Nephron (organoid): ENCODE data around the gene GIMAP8.
A peak's percentile ranks its signal among the peaks of the same experiment; 100 is the strongest.

Source experiments
- H3K27ac Mint-ChIP-seq, 3 experiments: 2 replicates each; pipeline ENCODE4 v1.8.0; 2020; ENCODE audit warnings: mixed read lengths in 3 of 3, mild to moderate bottlenecking in 2 of 3, moderate library complexity in 1 of 3
- H3K27me3 Mint-ChIP-seq: 2 replicates; pipeline ENCODE4 v1.8.0; 2021; ENCODE audit warnings: low read depth, mild to moderate bottlenecking, moderate library complexity, mixed read lengths
- H3K36me3 Mint-ChIP-seq: 2 replicates; pipeline ENCODE4 v1.8.0; 2020; ENCODE audit warnings: low read depth, mixed read lengths
- H3K4me1 Mint-ChIP-seq: 2 replicates; pipeline ENCODE4 v1.8.0; 2020; ENCODE audit warnings: mixed read lengths
- H3K4me3 Mint-ChIP-seq, 3 experiments: 2 replicates each; pipeline ENCODE4 v1.8.0; 2020; ENCODE audit warnings: mild to moderate bottlenecking in 3 of 3, mixed read lengths in 3 of 3, moderate library complexity in 2 of 3
- H3K9me3 Mint-ChIP-seq: 2 replicates; pipeline ENCODE4 v1.8.0; 2020; ENCODE audit warnings: mixed read lengths
- TF ChIP-seq, protein P1 (sequence below), 3 experiments: fragments of 200-600 bp; sonication (generic); IDR thresholded peaks; one replicate each; pipeline ENCODE4 v1.5.0; 2021; ENCODE audit warnings: antibody characterized with exemption in 3 of 3; ENCODE audit not compliant: unreplicated experiment in 3 of 3

Gene GIMAP8

DNA sequence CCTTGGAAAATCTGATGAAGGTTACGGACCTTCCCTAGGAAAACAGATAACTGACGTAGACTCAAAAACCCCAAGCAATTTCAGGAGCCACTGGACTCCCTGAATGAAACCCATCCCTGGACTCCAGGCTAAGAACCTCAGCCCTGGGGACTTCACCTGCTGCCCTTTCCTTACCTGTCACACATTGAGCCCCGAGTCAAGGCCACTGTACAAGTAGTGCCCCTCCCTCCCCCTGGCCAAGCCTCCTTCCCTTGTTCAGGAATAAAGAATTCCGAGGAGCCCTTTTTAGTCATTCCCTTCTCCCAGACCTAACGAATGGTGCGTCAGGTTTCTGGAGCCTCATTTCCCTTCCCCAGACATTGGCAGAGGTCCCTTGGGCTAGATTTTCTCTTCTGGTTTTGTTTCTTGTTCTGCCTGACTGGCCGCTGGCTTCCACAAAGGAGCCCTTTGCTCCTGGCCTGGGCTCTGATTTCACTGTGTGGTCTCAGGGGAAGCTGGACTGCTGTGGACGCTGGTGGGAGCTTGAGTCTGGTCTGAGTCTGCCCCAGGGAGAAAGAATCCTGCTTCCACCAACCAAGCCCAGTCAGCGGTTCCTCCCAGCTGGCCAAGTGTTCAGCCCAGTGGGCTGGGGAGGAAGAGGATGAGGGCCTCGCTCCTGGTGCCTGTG, 39.6 kb upstream of the GIMAP8 start:
- H3K27ac Mint-ChIP-seq, result peak overlapping the region; percentile 90 to 95 (median 94)
- H3K4me3 Mint-ChIP-seq, result peak overlapping the region in 2 of 3 experiments; percentile 14 to 63
- TF ChIP-seq, protein P1, sequence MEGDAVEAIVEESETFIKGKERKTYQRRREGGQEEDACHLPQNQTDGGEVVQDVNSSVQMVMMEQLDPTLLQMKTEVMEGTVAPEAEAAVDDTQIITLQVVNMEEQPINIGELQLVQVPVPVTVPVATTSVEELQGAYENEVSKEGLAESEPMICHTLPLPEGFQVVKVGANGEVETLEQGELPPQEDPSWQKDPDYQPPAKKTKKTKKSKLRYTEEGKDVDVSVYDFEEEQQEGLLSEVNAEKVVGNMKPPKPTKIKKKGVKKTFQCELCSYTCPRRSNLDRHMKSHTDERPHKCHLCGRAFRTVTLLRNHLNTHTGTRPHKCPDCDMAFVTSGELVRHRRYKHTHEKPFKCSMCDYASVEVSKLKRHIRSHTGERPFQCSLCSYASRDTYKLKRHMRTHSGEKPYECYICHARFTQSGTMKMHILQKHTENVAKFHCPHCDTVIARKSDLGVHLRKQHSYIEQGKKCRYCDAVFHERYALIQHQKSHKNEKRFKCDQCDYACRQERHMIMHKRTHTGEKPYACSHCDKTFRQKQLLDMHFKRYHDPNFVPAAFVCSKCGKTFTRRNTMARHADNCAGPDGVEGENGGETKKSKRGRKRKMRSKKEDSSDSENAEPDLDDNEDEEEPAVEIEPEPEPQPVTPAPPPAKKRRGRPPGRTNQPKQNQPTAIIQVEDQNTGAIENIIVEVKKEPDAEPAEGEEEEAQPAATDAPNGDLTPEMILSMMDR (IDR thresholded peaks at IDR 0.05; ENCODE audit: unreplicated experiment in 3 of 3), result no peak
- H3K36me3 Mint-ChIP-seq, result peaks cover 15% of the 10 kb centered on the region
- H3K27me3 Mint-ChIP-seq, result peaks cover 4% of the 10 kb centered on the region
- H3K9me3 Mint-ChIP-seq, result no peaks in the 10 kb centered on the region
- H3K4me1 Mint-ChIP-seq, result peaks cover 18% of the 10 kb centered on the region

DNA sequence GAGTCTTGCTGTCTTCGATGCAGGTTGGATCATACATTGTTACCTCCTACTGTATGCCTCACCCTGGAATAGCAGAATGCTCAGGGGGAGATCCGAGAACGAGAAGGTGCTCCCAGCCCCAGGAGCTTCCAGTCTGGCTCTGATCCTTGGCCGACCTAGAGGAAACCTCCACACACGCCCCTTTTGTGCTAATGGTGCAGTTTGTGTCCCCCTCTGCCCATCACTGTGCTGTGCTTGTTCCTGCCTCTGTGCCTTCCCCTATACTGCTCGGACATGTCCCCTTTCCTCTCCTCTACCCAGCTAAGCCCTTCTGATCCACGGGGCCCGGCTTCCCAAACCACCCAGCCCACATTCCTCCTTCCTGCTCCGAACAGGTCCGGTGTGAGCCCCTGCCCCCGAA, 38.8 kb upstream of the GIMAP8 start:
- peaks cover 15% of the 10 kb centered on the region for H3K36me3 Mint-ChIP-seq

DNA sequence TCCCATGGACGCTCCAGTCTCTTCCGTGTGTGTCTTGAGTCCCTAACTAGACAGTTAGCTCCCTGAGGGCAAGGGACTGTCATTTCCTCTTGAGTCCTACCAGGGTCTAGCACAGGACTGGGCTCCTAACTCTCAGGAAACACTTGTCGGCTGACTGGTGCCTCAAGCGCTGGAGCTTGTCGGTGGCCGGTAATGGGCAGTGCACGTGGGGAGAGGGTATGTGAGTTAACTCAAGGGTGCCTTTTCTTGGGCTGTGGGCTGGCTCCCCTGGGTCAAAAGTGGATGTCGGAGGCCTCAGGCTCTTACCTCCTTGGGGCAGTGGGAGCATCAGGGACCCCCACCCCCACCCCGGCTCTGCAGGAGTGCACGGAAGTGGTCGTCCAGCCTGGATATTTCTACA, 38.4 kb upstream of the GIMAP8 start:
- H3K4me1 Mint-ChIP-seq, result peaks cover 9% of the 10 kb centered on the region
- TF ChIP-seq, protein P1 (IDR thresholded peaks at IDR 0.05; ENCODE audit: unreplicated experiment in 3 of 3), result no peak
- no peak overlapping the region for H3K4me3 Mint-ChIP-seq
- no peaks in the 10 kb centered on the region for H3K9me3 Mint-ChIP-seq
- peaks cover 14% of the 10 kb centered on the region for H3K36me3 Mint-ChIP-seq
- peaks cover 4% of the 10 kb centered on the region for H3K27me3 Mint-ChIP-seq
- H3K27ac Mint-ChIP-seq, result peak overlapping the region; percentile 90 to 95 (median 94)

More for the DNA sequence above, 38.8 kb upstream of the GIMAP8 start:
- peak overlapping the region; percentile 90 to 95 (median 94) for H3K27ac Mint-ChIP-seq
- H3K27me3 Mint-ChIP-seq, result peaks cover 4% of the 10 kb centered on the region
- no peak overlapping the region for H3K4me3 Mint-ChIP-seq
- TF ChIP-seq, protein P1 (IDR thresholded peaks at IDR 0.05; ENCODE audit: unreplicated experiment in 3 of 3), result no peak
- H3K9me3 Mint-ChIP-seq, result no peaks in the 10 kb centered on the region
- peaks cover 11% of the 10 kb centered on the region for H3K4me1 Mint-ChIP-seq

DNA sequence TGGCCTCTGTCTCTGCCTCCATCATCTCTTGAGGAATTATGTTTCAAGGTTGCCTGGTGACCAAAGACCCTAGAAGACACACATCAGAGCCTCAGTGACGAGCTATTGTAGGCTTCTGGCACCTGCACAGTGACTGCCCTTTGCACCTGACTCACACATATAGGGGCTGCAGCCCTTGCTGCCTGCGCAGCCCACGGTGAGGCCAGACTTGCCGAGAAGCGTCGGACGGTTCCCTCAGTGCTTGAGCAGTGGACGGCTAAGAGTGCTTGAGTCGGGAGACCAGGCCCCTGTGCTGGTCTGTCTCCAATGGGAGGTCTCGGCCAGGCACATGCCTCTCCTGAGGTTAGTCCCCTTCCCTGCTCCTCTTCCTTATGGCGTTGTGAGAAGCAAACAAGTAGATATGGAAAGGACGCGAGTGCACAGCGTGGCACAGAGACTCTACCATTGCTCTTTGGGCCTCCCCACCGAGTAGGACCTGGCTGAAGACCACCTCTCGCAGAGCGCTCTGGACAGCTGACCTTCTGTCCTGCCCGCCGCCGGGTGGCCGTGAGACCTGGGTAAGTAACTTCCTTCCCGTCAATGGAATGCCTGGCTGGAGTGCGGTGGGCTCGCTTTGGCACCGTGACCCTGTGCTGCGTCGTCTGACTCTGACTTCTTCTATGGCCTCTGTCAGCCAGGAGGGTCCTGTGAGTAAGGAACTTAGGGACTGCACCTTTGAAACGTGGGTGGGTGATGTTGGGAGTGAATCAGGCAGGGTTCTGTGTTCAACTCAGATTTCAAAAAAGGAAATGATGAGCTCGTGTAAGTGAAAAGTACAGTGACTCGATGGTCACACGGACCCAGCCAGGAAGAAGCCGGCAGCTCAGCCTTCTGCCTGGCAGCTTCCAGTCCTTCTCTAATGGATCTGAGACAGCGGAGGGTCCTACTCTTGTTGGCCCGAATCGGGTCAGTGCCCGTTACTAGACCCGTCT, 37.6 kb upstream of the GIMAP8 start:
- Mint-ChIP-seq H3K4me3 (no peak overlapping the region), H3K27me3 (peaks cover 5% of the 10 kb centered on the region), H3K4me1 (peaks cover 6% of the 10 kb centered on the region), H3K9me3 (no peaks in the 10 kb centered on the region), H3K36me3 (peaks cover 11% of the 10 kb centered on the region), H3K27ac (no peak overlapping the region)
- TF ChIP-seq, protein P1 (IDR thresholded peaks at IDR 0.05; ENCODE audit: unreplicated experiment in 3 of 3), result no peak

DNA sequence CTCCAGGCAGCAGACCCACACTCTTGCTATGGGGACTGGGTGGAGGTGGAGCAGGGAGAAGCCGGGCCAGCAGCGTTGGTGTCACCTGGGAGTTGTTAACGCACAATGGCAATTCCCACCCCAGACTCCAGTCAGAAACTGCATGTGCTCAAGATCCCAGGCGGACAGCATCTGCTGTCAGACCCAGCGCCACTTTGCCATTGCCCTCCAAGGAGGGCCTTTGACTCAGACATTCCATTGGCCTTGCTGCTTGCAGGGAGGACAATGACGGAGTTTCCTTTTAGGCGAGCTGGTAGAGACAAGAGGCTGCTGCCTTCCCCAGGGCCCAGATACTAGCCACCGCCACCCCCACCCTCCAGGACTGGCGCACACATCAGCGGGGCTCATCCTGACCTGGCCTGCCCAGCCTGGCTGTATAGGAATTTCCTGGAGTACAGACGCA, 36.8 kb upstream of the GIMAP8 start:
- Mint-ChIP-seq H3K4me3 (no peak overlapping the region), H3K36me3 (peaks cover 10% of the 10 kb centered on the region), H3K27ac (no peak overlapping the region), H3K4me1 (peaks cover 6% of the 10 kb centered on the region), H3K9me3 (no peaks in the 10 kb centered on the region), H3K27me3 (peaks cover 8% of the 10 kb centered on the region)
- TF ChIP-seq, protein P1 (IDR thresholded peaks at IDR 0.05; ENCODE audit: unreplicated experiment in 3 of 3), result no peak
